Fibroblast of peridontal ligament (primary cell): Measurements from ENCODE around the gene KCNJ8.

Experiments used
- DNase-seq: peaks from one replicate; pipeline ENCODE4 v3.0.0-alpha.2; 2010; ENCODE audit errors: extremely low read depth

The KCNJ8 gene

DNA sequence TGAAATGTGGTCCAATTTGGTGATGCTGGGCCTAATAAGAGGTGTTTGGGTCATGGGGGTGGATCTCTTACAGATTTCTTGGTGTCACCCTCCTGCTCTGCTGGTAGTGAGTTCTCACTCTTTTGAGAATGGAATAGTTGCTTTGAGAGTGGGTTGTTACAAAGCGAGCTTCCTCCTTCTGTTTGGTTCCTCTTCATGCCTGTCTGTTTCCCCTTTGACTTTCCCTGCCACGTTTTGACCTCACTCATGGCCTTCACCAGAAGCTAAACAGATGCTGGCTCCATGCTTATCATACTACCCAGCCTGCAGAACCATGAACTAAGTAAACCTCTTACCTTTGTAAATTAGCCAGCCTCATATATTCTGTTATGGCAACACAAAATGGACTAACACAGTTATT is 59.1 kb downstream of the KCNJ8 start:
- no peak for DNase-seq
